B cell (primary cell): ENCODE results near the gene TMEM53. TPM values are rescaled to one million over a fixed set of nuclear protein-coding genes. Genes with fewer than 3 reads are reported as not detected.

ENCODE experiments used
- ATAC-seq: fragments of 200-7000 bp; cut with Tn5 transposase; one replicate; pipeline ENCODE4 v1.10.0; 2021; ENCODE audit warnings: low read depth, mild to moderate bottlenecking, moderate number of reproducible peaks, moderate library complexity
- CTCF ChIA-PET: fragments of 350-600 bp; sonication (Branson Sonifier 250); formaldehyde crosslinking; loops from one replicate; lab custom pipeline; 2021; ENCODE audit warnings: antibody characterized with exemption, inconsistent platforms; lab: Charles Lee
- POLR2A ChIA-PET: fragments of 350-600 bp; sonication (Branson Sonifier 250); formaldehyde crosslinking; loops from one replicate; lab custom pipeline; 2021; ENCODE audit warnings: antibody characterized with exemption; lab: Charles Lee
- DNase-seq: peaks from one replicate; pipeline ENCODE4 v3.0.0; 2013
- H2AFZ ChIP-seq: 2 replicates; pipeline ENCODE4 v1.6.1; 2012; ENCODE audit warnings: mild to moderate bottlenecking, low read depth, low read length; ENCODE audit not compliant: insufficient read depth, poor library complexity, severe bottlenecking
- H3K27ac ChIP-seq, 2 donors: 1 replicate in 1 of 2; 2 replicates in 1 of 2; pipeline ENCODE4 v1.5.1; 2012 to 2013; ENCODE audit warnings: low read length in 2 of 2, mild to moderate bottlenecking in 2 of 2, moderate library complexity in 1 of 2
- H3K27me3 ChIP-seq, 4 experiments: fragments of 200-600 bp in 1 of 4; sonication (generic) in 1 of 4; replicated peaks in 1 of 4; 1 replicate in 2 of 4; 2 replicates in 2 of 4; pipeline versions ENCODE4 v1.6.1 to v1.7.0; 2013 to 2016; ENCODE audit warnings: low read length in 3 of 4, mild to moderate bottlenecking in 2 of 4, mixed read lengths in 1 of 4, moderate library complexity in 1 of 4; ENCODE audit not compliant: insufficient read depth in 4 of 4, control insufficient read depth in 3 of 4; ENCODE audit errors: control extremely low read depth in 1 of 4
- H3K36me3 ChIP-seq, 2 experiments: replicated peaks in 1 of 2; 1 replicate in 1 of 2; 2 replicates in 1 of 2; pipeline versions ENCODE4 v1.6.1 to v1.7.1; 2013; ENCODE audit warnings: low read length in 1 of 2; ENCODE audit not compliant: insufficient read depth in 2 of 2, control insufficient read depth in 1 of 2; ENCODE audit errors: control extremely low read depth in 1 of 2, extremely low read depth in 1 of 2
- H3K4me1 ChIP-seq, 2 donors: fragments of 200-600 bp in 1 of 2; sonication (generic) in 1 of 2; 1 replicate in 1 of 2; 2 replicates in 1 of 2; pipeline versions ENCODE4 v1.5.1 to v1.6.1; 2013 to 2017; ENCODE audit warnings: low read length in 2 of 2; ENCODE audit not compliant: control insufficient read depth in 2 of 2, insufficient read depth in 2 of 2
- H3K4me2 ChIP-seq: replicated peaks from 2 replicates; pipeline ENCODE3; 2012; ENCODE audit warnings: mild to moderate bottlenecking, low read depth, low read length; ENCODE audit not compliant: poor library complexity, severe bottlenecking
- H3K4me3 ChIP-seq, 5 experiments: fragments of 200-600 bp in 1 of 5; sonication (generic) in 1 of 5; 1 replicate in 3 of 5; 2 replicates in 2 of 5; pipeline versions ENCODE4 v1.5.1 to v1.7.0; 2011 to 2016; ENCODE audit warnings: low read length in 4 of 5, mild to moderate bottlenecking in 4 of 5, low read depth in 2 of 5, control low read depth in 1 of 5, moderate library complexity in 1 of 5; ENCODE audit not compliant: insufficient read depth in 1 of 5; ENCODE audit errors: control extremely low read depth in 1 of 5, extremely low read depth in 1 of 5
- H3K79me2 ChIP-seq: fragments of 200-600 bp; sonication (generic); one replicate; pipeline ENCODE4 v1.6.0; 2016; ENCODE audit warnings: low read length; ENCODE audit not compliant: control insufficient read depth, insufficient read depth
- H3K9ac ChIP-seq: fragments of 200-600 bp; sonication (generic); 2 replicates; pipeline ENCODE4 v1.6.1; 2017; ENCODE audit warnings: mild to moderate bottlenecking, low read length, moderate library complexity
- H3K9me3 ChIP-seq, 3 donors: one replicate each; pipeline versions ENCODE4 v1.6.1 to v1.7.1; 2013; ENCODE audit warnings: low read length in 2 of 3; ENCODE audit not compliant: control insufficient read depth in 2 of 3, insufficient read depth in 1 of 3; ENCODE audit errors: control extremely low read depth in 1 of 3
- H4K20me1 ChIP-seq: 2 replicates; pipeline ENCODE4 v1.6.0; 2012; ENCODE audit warnings: mild to moderate bottlenecking, low read length; ENCODE audit not compliant: insufficient read depth, control insufficient read depth, poor library complexity, severe bottlenecking
- H3K27ac Mint-ChIP-seq: one replicate; pipeline ENCODE4 v1.8.0; 2021; ENCODE audit warnings: mixed read lengths
- H3K27me3 Mint-ChIP-seq: one replicate; pipeline ENCODE4 v1.8.0; 2021; ENCODE audit warnings: mixed read lengths
- H3K4me1 Mint-ChIP-seq: one replicate; pipeline ENCODE4 v1.8.0; 2021; ENCODE audit warnings: mixed read lengths
- H3K4me3 Mint-ChIP-seq: one replicate; pipeline ENCODE4 v1.8.0; 2021; ENCODE audit warnings: mixed read lengths
- H3K9me3 Mint-ChIP-seq: one replicate; pipeline ENCODE4 v1.8.0; 2022; ENCODE audit warnings: mixed read lengths; ENCODE audit not compliant: insufficient read depth
- EZH2 ChIP-seq: IDR thresholded peaks from 2 replicates; pipeline ENCODE4 v1.6.1; 2012; ENCODE audit warnings: borderline replicate concordance, low read depth, mild to moderate bottlenecking, moderate library complexity, low read length; ENCODE audit not compliant: insufficient read depth, poor library complexity, severe bottlenecking
- WGBS: methylation state at CpG from one replicate; pipeline ENCODE4 v1.1.5; 2013; ENCODE audit warnings: missing lambda C conversion rate; ENCODE audit not compliant: insufficient coverage; 5-methylcytosine and 5-hydroxymethylcytosine counted together
- intact Hi-C: fragments of 100-400 bp; cut with micrococcal nuclease; formaldehyde crosslinking; loops from one replicate; pipeline ENCODE4 v1.10.0; 2022
- polyA plus RNA-seq: library from polyadenylated mRNA; depleted of rRNA; stranded (reverse); fragments of >200 nt; gene quantifications from 2 replicates; pipeline ENCODE4 v1.2.3, GENCODE V29; 2012
- total RNA-seq, 2 donors: library from RNA; stranded (reverse); fragments of 120-200 nt in 1 of 2; gene quantifications; 1 replicate in 1 of 2; 2 replicates in 1 of 2; pipeline versions ENCODE4 v1.2.3 to v1.2.4, GENCODE V29; 2013 to 2022
- TF ChIP-seq, protein P1 (sequence below): fragments of 200-600 bp; IDR thresholded peaks from one replicate; pipeline ENCODE4 v1.8.0; 2022; ENCODE audit warnings: antibody characterized with exemption, mild to moderate bottlenecking

The TMEM53 gene
- total and polyA plus RNA-seq, 2 donors (not counting 1 experiment from before 2014, with no cell fraction given): 6.5 to 6.8 TPM

DNA sequence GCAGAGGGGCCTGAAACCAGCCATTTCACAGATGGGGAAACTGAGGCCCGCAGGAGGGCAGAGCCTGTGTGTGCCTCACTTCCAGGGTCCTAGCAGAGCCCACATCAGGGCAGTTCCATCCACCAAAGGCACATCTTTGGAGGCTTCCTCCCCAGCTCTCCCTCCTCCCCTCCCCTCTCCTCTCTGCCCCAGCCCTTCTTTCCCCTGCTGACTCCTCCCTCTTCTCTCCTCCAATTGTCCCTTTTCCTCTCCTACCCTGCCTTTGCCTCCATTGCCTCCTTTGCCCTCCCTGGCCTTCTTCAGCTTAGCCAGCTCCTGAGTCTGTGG, 56.6 kb downstream of the TMEM53 start:
- H3K4me2 ChIP-seq: no peak overlapping the region
- Mint-ChIP-seq H3K4me3 (no peak overlapping the region), H3K27ac (no peak overlapping the region), H3K4me1 (no peaks in the 10 kb centered on the region), H3K27me3 (peaks cover 4% of the 10 kb centered on the region), H3K9me3 (no peaks in the 10 kb centered on the region)
- no peak overlapping the region for H3K4me3 ChIP-seq
- no peaks in the 10 kb centered on the region for H3K27me3 ChIP-seq
- DNase-seq: no peak
- H3K36me3 ChIP-seq: no peaks in the 10 kb centered on the region
- intact Hi-C loops: no loop called here
- no peak for TF ChIP-seq EZH2
- TF ChIP-seq, protein P1, sequence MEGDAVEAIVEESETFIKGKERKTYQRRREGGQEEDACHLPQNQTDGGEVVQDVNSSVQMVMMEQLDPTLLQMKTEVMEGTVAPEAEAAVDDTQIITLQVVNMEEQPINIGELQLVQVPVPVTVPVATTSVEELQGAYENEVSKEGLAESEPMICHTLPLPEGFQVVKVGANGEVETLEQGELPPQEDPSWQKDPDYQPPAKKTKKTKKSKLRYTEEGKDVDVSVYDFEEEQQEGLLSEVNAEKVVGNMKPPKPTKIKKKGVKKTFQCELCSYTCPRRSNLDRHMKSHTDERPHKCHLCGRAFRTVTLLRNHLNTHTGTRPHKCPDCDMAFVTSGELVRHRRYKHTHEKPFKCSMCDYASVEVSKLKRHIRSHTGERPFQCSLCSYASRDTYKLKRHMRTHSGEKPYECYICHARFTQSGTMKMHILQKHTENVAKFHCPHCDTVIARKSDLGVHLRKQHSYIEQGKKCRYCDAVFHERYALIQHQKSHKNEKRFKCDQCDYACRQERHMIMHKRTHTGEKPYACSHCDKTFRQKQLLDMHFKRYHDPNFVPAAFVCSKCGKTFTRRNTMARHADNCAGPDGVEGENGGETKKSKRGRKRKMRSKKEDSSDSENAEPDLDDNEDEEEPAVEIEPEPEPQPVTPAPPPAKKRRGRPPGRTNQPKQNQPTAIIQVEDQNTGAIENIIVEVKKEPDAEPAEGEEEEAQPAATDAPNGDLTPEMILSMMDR: no peak
- 100% methylated on average over 1 of the region's 1 CpG for WGBS
- H3K4me1 ChIP-seq: no peaks in the 10 kb centered on the region
- ATAC-seq: no peak
- H3K9me3 ChIP-seq: no peaks in the 10 kb centered on the region
- no peaks in the 10 kb centered on the region for H4K20me1 ChIP-seq
- H3K27ac ChIP-seq: no peak overlapping the region
- POLR2A ChIA-PET: interaction anchor here (0.9 kb wide), 1 partner anchor 78 kb away, joined by 3 read pairs; no protein-coding TSS in a partner anchor
- H3K9ac ChIP-seq: no peak overlapping the region
- H2AFZ ChIP-seq: no peak overlapping the region
- CTCF ChIA-PET: interaction anchor here (0.7 kb wide), 1 partner anchor 435 kb away, joined by 3 read pairs; no protein-coding TSS in a partner anchor
- H3K79me2 ChIP-seq: no peaks in the 10 kb centered on the region

DNA sequence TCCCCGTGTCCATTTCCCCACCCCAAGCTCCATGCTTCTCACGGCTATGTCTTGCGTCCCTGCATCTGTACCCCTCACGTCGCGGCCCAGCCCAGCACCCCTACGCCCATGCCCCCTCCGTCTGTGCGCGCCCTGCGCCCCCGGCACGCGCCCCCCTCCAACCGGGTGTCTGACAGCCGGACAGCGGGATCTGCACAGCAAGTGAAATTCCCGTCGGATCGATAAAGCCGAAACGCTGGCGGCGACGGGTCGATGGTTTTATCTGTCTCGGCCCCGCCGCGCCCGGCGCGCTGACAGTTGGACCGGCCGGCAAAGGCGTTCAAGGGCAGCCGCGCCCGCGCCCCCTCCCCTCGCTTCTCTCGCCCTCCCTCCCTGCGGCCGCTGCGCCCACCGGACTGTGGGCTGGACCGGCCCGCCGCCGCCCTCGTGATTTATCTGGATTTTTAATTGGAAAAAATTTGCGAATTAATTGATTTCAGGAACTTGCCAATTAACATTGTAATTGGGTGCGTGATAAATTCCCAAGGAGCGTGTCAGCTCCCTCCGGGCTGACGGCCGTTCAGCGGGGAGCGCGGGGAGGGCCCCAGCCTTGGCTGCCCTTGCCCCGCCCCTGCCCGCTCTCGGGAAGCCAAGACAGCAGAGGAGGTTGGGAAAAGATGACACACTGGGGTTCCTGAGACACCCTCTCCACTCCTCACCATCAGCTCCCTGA, 57.1 kb downstream of the TMEM53 start:
- ChIA-PET POLR2A (no interaction called here), CTCF (interaction anchor here (1.9 to 2.5 kb wide), 2 partner anchors 22 to 36 kb away, joined by 4 to 8 read pairs; no protein-coding TSS in a partner anchor)
- Histone ChIP-seq H4K20me1 (no peaks in the 10 kb centered on the region), H3K36me3 (no peaks in the 10 kb centered on the region), H3K4me3 (no peak overlapping the region), H3K9me3 (no peaks in the 10 kb centered on the region), H3K79me2 (no peaks in the 10 kb centered on the region), H3K9ac (no peak overlapping the region), H3K4me1 (no peaks in the 10 kb centered on the region), H3K4me2 (no peak overlapping the region), H2AFZ (no peak overlapping the region), H3K27me3 (no peaks in the 10 kb centered on the region), H3K27ac (no peak overlapping the region)
- DNase-seq: no peak
- H3K9me3 Mint-ChIP-seq: no peaks in the 10 kb centered on the region
- H3K4me3 Mint-ChIP-seq: no peak overlapping the region
- H3K27ac Mint-ChIP-seq: no peak overlapping the region
- 97% methylated on average over 51 of the region's 63 CpGs for WGBS
- H3K4me1 Mint-ChIP-seq: no peaks in the 10 kb centered on the region
- no peak for TF ChIP-seq EZH2
- TF ChIP-seq, protein P1: no peak
- intact Hi-C loops: no loop called here
- peaks cover 4% of the 10 kb centered on the region for H3K27me3 Mint-ChIP-seq
- ATAC-seq: no peak
